ENCODE results near the gene ERBB4.
A peak's percentile ranks its signal among the peaks of the same experiment; 100 is the strongest.

ERBB4 gene

GRCh38 chr2:211745295-211746097 is 793.1 kb downstream of the ERBB4 start:
- peak; percentile 50 for DNase-seq (ENCODE audit: low read depth)
- TF ChIP-seq CTCF (conservative IDR thresholded peaks at IDR 0.05; ENCODE audit: low read length), result peak; percentile 94
- no peak overlapping the region for H3K4me3 ChIP-seq (ENCODE audit: low read length)

GRCh38 chr2:211744379-211744778 is 794.2 kb downstream of the ERBB4 start:
- DNase-seq (ENCODE audit: low read depth), result no peak
- H3K4me3 ChIP-seq (ENCODE audit: low read length), result no peak overlapping the region
- TF ChIP-seq CTCF (conservative IDR thresholded peaks at IDR 0.05; ENCODE audit: low read length), result no peak

- DNase-seq (ENCODE audit: low read depth), result no peak
- H3K4me3 ChIP-seq (ENCODE audit: low read length), result no peak overlapping the region
- no peak for TF ChIP-seq CTCF (conservative IDR thresholded peaks at IDR 0.05; ENCODE audit: low read length)
These were observed 796.6 kb downstream of the ERBB4 start for GRCh38 chr2:211741966-211742365.

- H3K4me3 ChIP-seq (ENCODE audit: low read length), result no peak overlapping the region
- no peak for DNase-seq (ENCODE audit: low read depth)
- TF ChIP-seq CTCF (conservative IDR thresholded peaks at IDR 0.05; ENCODE audit: low read length), result no peak
These were observed 801.3 kb downstream of the ERBB4 start for GRCh38 chr2:211737282-211737681.

- no peak for TF ChIP-seq CTCF (conservative IDR thresholded peaks at IDR 0.05; ENCODE audit: low read length)
- no peak for DNase-seq (ENCODE audit: low read depth)
- H3K4me3 ChIP-seq (ENCODE audit: low read length), result no peak overlapping the region
These were observed 808.4 kb downstream of the ERBB4 start for GRCh38 chr2:211730215-211730614.

GRCh38 chr2:211729433-211729832 is 809.2 kb downstream of the ERBB4 start:
- no peak overlapping the region for H3K4me3 ChIP-seq (ENCODE audit: low read length)
- DNase-seq (ENCODE audit: low read depth), result no peak
- no peak for TF ChIP-seq CTCF (conservative IDR thresholded peaks at IDR 0.05; ENCODE audit: low read length)

GRCh38 chr2:211724933-211725332 is 813.7 kb downstream of the ERBB4 start:
- no peak overlapping the region for H3K4me3 ChIP-seq (ENCODE audit: low read length)
- no peak for TF ChIP-seq CTCF (conservative IDR thresholded peaks at IDR 0.05; ENCODE audit: low read length)
- no peak for DNase-seq (ENCODE audit: low read depth)
